AG09309 (cell line): ENCODE measurements around the gene BEX3.

Source experiments
- DNase-seq: peaks from one replicate; pipeline ENCODE4 v3.0.0-alpha.2; 2010; ENCODE audit warnings: low read depth
- H3K4me3 ChIP-seq: 2 replicates; pipeline ENCODE4 v1.5.1; 2011; ENCODE audit warnings: mild to moderate bottlenecking, low read depth, low read length, moderate library complexity; ENCODE audit not compliant: control insufficient read depth
- TF ChIP-seq, protein P1 (sequence below): IDR thresholded peaks from 2 replicates; pipeline ENCODE4 v1.5.1; 2011; ENCODE audit warnings: mild to moderate bottlenecking, low read depth, low read length, inconsistent platforms; ENCODE audit not compliant: insufficient read depth, control insufficient read depth; ENCODE audit errors: missing control alignments

BEX3 gene

GRCh38 chrX:103361798-103362197 lies 14.5 kb upstream of the BEX3 start:
- H3K4me3 ChIP-seq = no peak overlapping the region
- DNase-seq = no peak

DNA sequence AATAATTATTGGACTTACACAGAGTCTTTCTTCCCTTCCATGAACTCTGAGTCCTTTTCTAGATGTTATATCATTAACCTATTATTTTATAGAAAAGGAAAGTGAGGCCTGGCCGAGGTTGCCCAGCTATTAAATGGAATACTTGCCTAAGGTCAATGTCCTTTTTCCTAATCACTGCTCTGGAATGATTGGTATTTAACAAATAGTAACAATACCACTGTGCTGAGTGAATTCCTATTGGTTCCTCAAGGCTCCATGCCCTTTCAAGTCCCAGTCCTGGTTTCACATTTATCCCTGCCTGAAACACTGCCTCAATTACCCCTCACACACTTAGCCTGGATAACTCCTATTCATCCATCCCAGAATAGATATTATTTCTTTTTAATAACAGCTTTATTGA lies 13.9 kb upstream of the BEX3 start:
- no peak for DNase-seq
- H3K4me3 ChIP-seq = no peak overlapping the region

More at GRCh38 chrX:103361798-103362197, 14.5 kb upstream of the BEX3 start:
- TF ChIP-seq, protein P1, sequence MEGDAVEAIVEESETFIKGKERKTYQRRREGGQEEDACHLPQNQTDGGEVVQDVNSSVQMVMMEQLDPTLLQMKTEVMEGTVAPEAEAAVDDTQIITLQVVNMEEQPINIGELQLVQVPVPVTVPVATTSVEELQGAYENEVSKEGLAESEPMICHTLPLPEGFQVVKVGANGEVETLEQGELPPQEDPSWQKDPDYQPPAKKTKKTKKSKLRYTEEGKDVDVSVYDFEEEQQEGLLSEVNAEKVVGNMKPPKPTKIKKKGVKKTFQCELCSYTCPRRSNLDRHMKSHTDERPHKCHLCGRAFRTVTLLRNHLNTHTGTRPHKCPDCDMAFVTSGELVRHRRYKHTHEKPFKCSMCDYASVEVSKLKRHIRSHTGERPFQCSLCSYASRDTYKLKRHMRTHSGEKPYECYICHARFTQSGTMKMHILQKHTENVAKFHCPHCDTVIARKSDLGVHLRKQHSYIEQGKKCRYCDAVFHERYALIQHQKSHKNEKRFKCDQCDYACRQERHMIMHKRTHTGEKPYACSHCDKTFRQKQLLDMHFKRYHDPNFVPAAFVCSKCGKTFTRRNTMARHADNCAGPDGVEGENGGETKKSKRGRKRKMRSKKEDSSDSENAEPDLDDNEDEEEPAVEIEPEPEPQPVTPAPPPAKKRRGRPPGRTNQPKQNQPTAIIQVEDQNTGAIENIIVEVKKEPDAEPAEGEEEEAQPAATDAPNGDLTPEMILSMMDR = no peak

GRCh38 chrX:103363046-103363445 lies 13.3 kb upstream of the BEX3 start:
- TF ChIP-seq, protein P1 = no peak
- no peak overlapping the region for H3K4me3 ChIP-seq
- no peak for DNase-seq

More for the DNA sequence above, 13.9 kb upstream of the BEX3 start:
- TF ChIP-seq, protein P1 = no peak

GRCh38 chrX:103367502-103367901 lies 8.8 kb upstream of the BEX3 start:
- no peak for DNase-seq
- no peak overlapping the region for H3K4me3 ChIP-seq
- TF ChIP-seq, protein P1 = no peak

GRCh38 chrX:103369479-103369878 lies 6.9 kb upstream of the BEX3 start:
- TF ChIP-seq, protein P1 = no peak
- no peak for DNase-seq
- H3K4me3 ChIP-seq = no peak overlapping the region

- DNase-seq = no peak
- TF ChIP-seq, protein P1 = no peak
- no peak overlapping the region for H3K4me3 ChIP-seq
Measured at GRCh38 chrX:103372886-103373285, 3.5 kb upstream of the BEX3 start.

DNA sequence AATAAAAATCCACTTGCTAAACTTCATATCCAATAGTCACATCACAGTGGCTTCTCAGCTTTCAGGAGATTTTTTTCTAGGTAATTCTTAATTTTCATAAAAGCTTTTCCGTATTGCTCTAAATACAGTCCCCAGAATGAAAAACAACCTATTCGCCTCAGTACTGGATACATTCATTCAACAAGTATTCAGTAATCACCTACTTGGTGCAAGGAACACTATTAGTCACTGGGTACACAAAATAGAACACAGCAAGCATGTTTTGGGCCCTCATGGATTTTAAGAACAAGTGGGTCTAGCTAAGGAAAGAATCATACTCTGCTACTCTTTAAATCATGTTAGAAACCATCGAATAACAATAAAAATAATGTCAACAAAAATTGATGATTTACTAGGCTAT lies 2.8 kb upstream of the BEX3 start:
- H3K4me3 ChIP-seq = no peak overlapping the region
- DNase-seq = no peak
- TF ChIP-seq, protein P1 = no peak
